OCI-LY7 (cell line): ENCODE measurements around the gene PPCDC. TPM values are rescaled to one million over a fixed set of nuclear protein-coding genes. Genes with fewer than 3 reads are reported as not detected.

Experiments used
- BruUV-seq: library from RNA; stranded (reverse); fragments of 400-500 nt; replicated peaks from 2 replicates; lab custom pipeline; 2021; lab: Mats Ljungman, UMichigan
- CTCF ChIA-PET: fragments of 300-600 bp; sonication (Branson Sonifier 250); formaldehyde crosslinking; loops from one replicate; lab custom pipeline; 2022; ENCODE audit warnings: antibody characterized with exemption; ENCODE audit not compliant: unreplicated experiment; lab: Charles Lee
- POLR2A ChIA-PET: fragments of 300-600 bp; sonication (Branson Sonifier 250); formaldehyde crosslinking; loops from one replicate; lab custom pipeline; 2022; ENCODE audit warnings: antibody characterized with exemption; lab: Charles Lee
- DNase-seq: peaks from one replicate; pipeline ENCODE4 v3.0.0-alpha.2; 2015; ENCODE audit warnings: low spot score
- H2AFZ ChIP-seq: fragments of 200-600 bp; sonication (generic), shearing (Covaris generic); 2 replicates; pipeline ENCODE4 v1.6.1; 2014; ENCODE audit warnings: mild to moderate bottlenecking, antibody characterized with exemption, low read length, moderate library complexity
- H3K27ac ChIP-seq: fragments of 200-600 bp; sonication (generic); 2 replicates; pipeline ENCODE4 v1.5.1; 2014; ENCODE audit warnings: mixed run types, low read depth, mild to moderate bottlenecking, moderate library complexity, low read length, inconsistent platforms; ENCODE audit not compliant: poor library complexity, severe bottlenecking
- H3K36me3 ChIP-seq: fragments of 200-600 bp; sonication (generic); 2 replicates; pipeline ENCODE4 v1.6.1; 2014; ENCODE audit warnings: mild to moderate bottlenecking, antibody characterized with exemption, low read length, moderate library complexity, mixed read lengths; ENCODE audit not compliant: insufficient read depth
- H3K4me1 ChIP-seq: fragments of 200-600 bp; sonication (generic); 2 replicates; pipeline ENCODE4 v1.5.1; 2014; ENCODE audit warnings: mild to moderate bottlenecking, low read length; ENCODE audit not compliant: insufficient read depth, poor library complexity, severe bottlenecking
- H3K4me2 ChIP-seq: fragments of 200-600 bp; sonication (generic); 2 replicates; pipeline ENCODE4 v1.6.1; 2014; ENCODE audit warnings: mild to moderate bottlenecking, low read length
- H3K4me3 ChIP-seq: fragments of 200-600 bp; sonication (generic); 2 replicates; pipeline ENCODE4 v1.5.1; 2014; ENCODE audit warnings: mild to moderate bottlenecking, low read depth, low read length; ENCODE audit not compliant: poor library complexity, severe bottlenecking
- H3K79me2 ChIP-seq: fragments of 200-600 bp; sonication (generic); 2 replicates; pipeline ENCODE4 v1.6.1; 2016; ENCODE audit warnings: low read depth, mild to moderate bottlenecking, low read length, moderate library complexity, mixed read lengths; ENCODE audit not compliant: insufficient read depth
- H3K9me2 ChIP-seq: fragments of 200-600 bp; sonication (generic); 2 replicates; pipeline ENCODE4 v1.6.1; 2016; ENCODE audit warnings: mild to moderate bottlenecking, low read length, mixed read lengths; ENCODE audit not compliant: insufficient read depth
- H3K9me3 ChIP-seq: fragments of 200-600 bp; sonication (generic); 2 replicates; pipeline ENCODE4 v1.6.1; 2014; ENCODE audit warnings: mild to moderate bottlenecking, mixed run types, low read length, mixed read lengths
- H4K20me1 ChIP-seq: fragments of 200-600 bp; sonication (generic); 2 replicates; pipeline ENCODE4 v1.6.1; 2014; ENCODE audit warnings: mild to moderate bottlenecking, antibody characterized with exemption, low read length, moderate library complexity, mixed read lengths; ENCODE audit not compliant: insufficient read depth
- CTCF ChIP-seq: fragments of 200-600 bp; sonication (generic); conservative IDR thresholded peaks from 2 replicates; pipeline ENCODE4 v1.5.1; 2014; ENCODE audit warnings: mild to moderate bottlenecking, antibody characterized with exemption, low read length, moderate library complexity, mixed read lengths
- EZH2phosphoT487 ChIP-seq: fragments of 200-600 bp; sonication (generic); IDR thresholded peaks from 2 replicates; pipeline ENCODE4 v1.6.1; 2018; ENCODE audit warnings: low read depth, borderline replicate concordance, mild to moderate bottlenecking, mixed run types, antibody characterized with exemption, low read length, moderate library complexity, mixed read lengths
- intact Hi-C: fragments of 100-400 bp; cut with micrococcal nuclease; formaldehyde crosslinking; loops from one replicate; pipeline ENCODE4 v1.10.0; 2022; ENCODE audit not compliant: unreplicated experiment
- total RNA-seq, 2 experiments: library from RNA; depleted of rRNA in 1 of 2; stranded (reverse); fragments of >200 nt in 1 of 2; shearing (Covaris generic) in 1 of 2; gene quantifications; 2 replicates each; pipeline ENCODE4 v1.2.3, GENCODE V29; 2014 to 2022

PPCDC gene
- total RNA-seq, 2 experiments from 2014 or later = 44.3 to 48.3 TPM

GRCh38 chr15:75062706-75063105, 39.3 kb downstream of the PPCDC start:
- intact Hi-C loops = no loop called here
- ChIA-PET POLR2A (no interaction called here), CTCF (no interaction called here)
- H3K79me2 ChIP-seq = no peaks in the 10 kb centered on the region
- peaks cover 13% of the 10 kb centered on the region for H3K4me1 ChIP-seq
- DNase-seq = no peak
- H3K4me3 ChIP-seq = no peak overlapping the region
- no peak overlapping the region for H3K4me2 ChIP-seq
- no peaks in the 10 kb centered on the region for H3K9me2 ChIP-seq
- H3K9me3 ChIP-seq = no peaks in the 10 kb centered on the region
- H4K20me1 ChIP-seq = no peaks in the 10 kb centered on the region
- peaks cover 4% of the 10 kb centered on the region for H3K36me3 ChIP-seq
- no peak overlapping the region for H3K27ac ChIP-seq
- TF ChIP-seq EZH2phosphoT487 (no peak), CTCF (no peak)
- no TSS peak for BruUV-seq
- no peak overlapping the region for H2AFZ ChIP-seq

GRCh38 chr15:75063338-75063737, 39.9 kb downstream of the PPCDC start:
- Histone ChIP-seq H3K4me2 (no peak overlapping the region), H3K9me2 (no peaks in the 10 kb centered on the region), H3K36me3 (peaks cover 4% of the 10 kb centered on the region), H3K79me2 (no peaks in the 10 kb centered on the region), H3K4me1 (peaks cover 13% of the 10 kb centered on the region), H2AFZ (no peak overlapping the region), H3K9me3 (no peaks in the 10 kb centered on the region), H3K27ac (no peak overlapping the region), H3K4me3 (no peak overlapping the region), H4K20me1 (no peaks in the 10 kb centered on the region)
- BruUV-seq = no TSS peak
- DNase-seq = no peak
- intact Hi-C loops = no loop called here
- CTCF ChIA-PET = no interaction called here
- POLR2A ChIA-PET = no interaction called here
- no peak for TF ChIP-seq CTCF
- TF ChIP-seq EZH2phosphoT487 = no peak

- H3K27ac ChIP-seq = no peak overlapping the region
- no TSS peak for BruUV-seq
- ChIA-PET CTCF (no interaction called here), POLR2A (no interaction called here)
- H4K20me1 ChIP-seq = no peaks in the 10 kb centered on the region
- no peak overlapping the region for H2AFZ ChIP-seq
- H3K79me2 ChIP-seq = no peaks in the 10 kb centered on the region
- H3K36me3 ChIP-seq = peaks cover 4% of the 10 kb centered on the region
- H3K9me3 ChIP-seq = no peaks in the 10 kb centered on the region
- no peaks in the 10 kb centered on the region for H3K9me2 ChIP-seq
- peaks cover 17% of the 10 kb centered on the region for H3K4me1 ChIP-seq
- H3K4me3 ChIP-seq = no peak overlapping the region
- DNase-seq = no peak
- intact Hi-C loops = no loop called here
- TF ChIP-seq CTCF = no peak
- TF ChIP-seq EZH2phosphoT487 = no peak
- no peak overlapping the region for H3K4me2 ChIP-seq
These were observed 40.5 kb downstream of the PPCDC start for GRCh38 chr15:75063889-75064288.
